Lower leg skin (tissue), 4 donors: ENCODE data around the gene OR2V2. TPM values are rescaled to one million over a fixed set of nuclear protein-coding genes. Genes with fewer than 3 reads are reported as not detected.

Source experiments
- DNase-seq, 2 donors: peaks; one replicate each; pipeline ENCODE4 v3.0.0-alpha.2; 2019; ENCODE audit warnings: low spot score in 2 of 2
- H3K4me3 ChIP-seq: fragments of 200-600 bp; sonication (generic); 2 replicates; pipeline ENCODE4 v1.5.1; 2017; ENCODE audit warnings: mild to moderate bottlenecking, low read depth; ENCODE audit not compliant: poor library complexity, severe bottlenecking
- CTCF ChIP-seq, 3 donors: fragments of 450-650 bp; IDR thresholded peaks; one replicate each; pipeline ENCODE4 v1.5.1; 2016; ENCODE audit warnings: antibody characterized with exemption in 3 of 3, mild to moderate bottlenecking in 3 of 3, moderate library complexity in 2 of 3
- POLR2A ChIP-seq, 2 donors: fragments of 450-650 bp; IDR thresholded peaks; one replicate each; pipeline ENCODE4 v1.6.1; 2016 to 2017; ENCODE audit warnings: antibody characterized with exemption in 2 of 2, mild to moderate bottlenecking in 1 of 2, moderate library complexity in 1 of 2
- WGBS, 2 donors: methylation state at CpG; one replicate each; pipeline ENCODE4 v1.1.5; 2018; 5-methylcytosine and 5-hydroxymethylcytosine counted together
- intact Hi-C: fragments of 100-400 bp; cut with DNase I; formaldehyde crosslinking; loops from one replicate; pipeline ENCODE4 v1.15.0; 2023; ENCODE audit warnings: low total_unique reads
- total RNA-seq, 4 donors: library from RNA; depleted of rRNA; stranded (reverse); fragments of >200 nt; gene quantifications; one replicate each; pipeline ENCODE4 v1.1.0, GENCODE V29; 2016

Gene OR2V2
- total RNA-seq, 4 donors from 2014 or later: not detected

- no peak for TF ChIP-seq CTCF (IDR thresholded peaks at IDR 0.05)
- TF ChIP-seq POLR2A (IDR thresholded peaks at IDR 0.05): no peak
- no peak overlapping the region for H3K4me3 ChIP-seq
- DNase-seq: peak in 1 of 2 donors; percentile 84
- 61 to 64% methylated on average over 26 to 28 of the region's 28 CpGs for WGBS, 2 donors
- intact Hi-C loops: no loop called here
Measured at GRCh38 chr5:181121675-181122561, 25.5 kb upstream of the OR2V2 start.

GRCh38 chr5:181124526-181124925, 22.9 kb upstream of the OR2V2 start:
- no peak overlapping the region for H3K4me3 ChIP-seq
- TF ChIP-seq POLR2A (IDR thresholded peaks at IDR 0.05): no peak
- no peak for TF ChIP-seq CTCF (IDR thresholded peaks at IDR 0.05)
- intact Hi-C loops: no loop called here
- 75 to 78% methylated on average over 3 of the region's 3 CpGs for WGBS, 2 donors
- DNase-seq: peak in 1 of 2 donors; percentile 48

GRCh38 chr5:181126841-181127240, 20.5 kb upstream of the OR2V2 start:
- H3K4me3 ChIP-seq: no peak overlapping the region
- peak in 1 of 2 donors; percentile 73 for DNase-seq
- WGBS, 2 donors: 75 to 77% methylated on average over 18 of the region's 18 CpGs
- TF ChIP-seq CTCF (IDR thresholded peaks at IDR 0.05) (no peak), POLR2A (IDR thresholded peaks at IDR 0.05) (no peak)
- intact Hi-C loops: no loop called here

- DNase-seq: peak in 1 of 2 donors; percentile 58
- no peak overlapping the region for H3K4me3 ChIP-seq
- WGBS, 2 donors: 82% methylated on average over 9 to 10 of the region's 10 CpGs
- intact Hi-C loops: no loop called here
- TF ChIP-seq POLR2A (IDR thresholded peaks at IDR 0.05): no peak
- TF ChIP-seq CTCF (IDR thresholded peaks at IDR 0.05): no peak
Measured at GRCh38 chr5:181127456-181127855, 19.9 kb upstream of the OR2V2 start.

GRCh38 chr5:181127907-181128626, 19.3 kb upstream of the OR2V2 start:
- DNase-seq: peak in 1 of 2 donors; percentile 61
- 68 to 72% methylated on average over 15 of the region's 15 CpGs for WGBS, 2 donors
- intact Hi-C loops: no loop called here
- H3K4me3 ChIP-seq: no peak overlapping the region
- TF ChIP-seq CTCF (IDR thresholded peaks at IDR 0.05) (no peak), POLR2A (IDR thresholded peaks at IDR 0.05) (no peak)
